Activated effector memory CD4-positive, alpha-beta T cell treated with anti-CD3 and anti-CD28 coated beads, Interleukin-2, amount 50 U/mL, for 16 hours (primary cell): ENCODE results near the gene ZNHIT3.
A peak's percentile ranks its signal among the peaks of the same experiment; 100 is the strongest.
"Not testable (repeated sequence)": the region's sequence is repeated elsewhere in the genome, so short reads cannot be mapped to it uniquely, and the experiment has no call there.

Experiments used
- DNase-seq: peaks from one replicate; pipeline ENCODE4 v3.0.0-alpha.2; 2020

ZNHIT3 gene

GRCh38 chr17:36485027-36485426 is 1.5 kb upstream of the ZNHIT3 start:
- DNase-seq = peak; percentile 49

- DNase-seq = peak; percentile 59
Observed at GRCh38 chr17:36485805-36486203, 677 bp upstream of the ZNHIT3 start.

- no peak for DNase-seq
Observed at GRCh38 chr17:36493956-36494355, 7.5 kb downstream of the ZNHIT3 start.

- peak; percentile 13 for DNase-seq
Observed at GRCh38 chr17:36494674-36495073, 8.2 kb downstream of the ZNHIT3 start.

GRCh38 chr17:36495076-36495578 is 8.6 kb downstream of the ZNHIT3 start:
- peak; percentile 22 for DNase-seq

GRCh38 chr17:36496018-36496789 is 9.7 kb downstream of the ZNHIT3 start:
- DNase-seq = peak; percentile 45

GRCh38 chr17:36498155-36498554 is 11.7 kb downstream of the ZNHIT3 start:
- DNase-seq = peak; percentile 46

- DNase-seq = peak; percentile 45
Observed at GRCh38 chr17:36498560-36499300, 12.2 kb downstream of the ZNHIT3 start.

- DNase-seq = peak; percentile 60
Observed at GRCh38 chr17:36500745-36501225, 14.3 kb downstream of the ZNHIT3 start.

- peak; percentile 59 for DNase-seq
Observed at GRCh38 chr17:36501351-36501750, 14.9 kb downstream of the ZNHIT3 start.

- DNase-seq = peak; percentile 55
Observed at GRCh38 chr17:36501963-36502362, 15.5 kb downstream of the ZNHIT3 start.

- peak; percentile 25 for DNase-seq
Observed at GRCh38 chr17:36503456-36504155, 17.1 kb downstream of the ZNHIT3 start.

GRCh38 chr17:36504156-36504545 is 17.7 kb downstream of the ZNHIT3 start:
- peak; percentile 17 for DNase-seq

GRCh38 chr17:36505171-36505570 is 18.7 kb downstream of the ZNHIT3 start:
- peak; percentile 58 for DNase-seq

GRCh38 chr17:36506249-36506826 is 19.9 kb downstream of the ZNHIT3 start:
- peak; percentile 54 for DNase-seq

GRCh38 chr17:36506831-36507230 is 20.4 kb downstream of the ZNHIT3 start:
- DNase-seq = peak; percentile 37

GRCh38 chr17:36507266-36507665 is 20.8 kb downstream of the ZNHIT3 start:
- peak; percentile 8 for DNase-seq

- not testable (repeated sequence) for DNase-seq
Observed at GRCh38 chr17:36508439-36508838, 22.0 kb downstream of the ZNHIT3 start.

- no peak for DNase-seq
Observed at GRCh38 chr17:36509272-36509985, 22.9 kb downstream of the ZNHIT3 start.

GRCh38 chr17:36510636-36511035 is 24.2 kb downstream of the ZNHIT3 start:
- DNase-seq = no peak

GRCh38 chr17:36511216-36511615 is 24.7 kb downstream of the ZNHIT3 start:
- DNase-seq = no peak

- peak; percentile 33 for DNase-seq
Observed at GRCh38 chr17:36512641-36513040, 26.2 kb downstream of the ZNHIT3 start.
